B cell (primary cell): ENCODE data around the gene EPHB1. TPM values are rescaled to one million over a fixed set of nuclear protein-coding genes. Genes with fewer than 3 reads are reported as not detected.

Experiments
- ATAC-seq: fragments of 200-7000 bp; cut with Tn5 transposase; one replicate; pipeline ENCODE4 v1.10.0; 2021; ENCODE audit warnings: low read depth, mild to moderate bottlenecking, moderate number of reproducible peaks, moderate library complexity
- CTCF ChIA-PET: fragments of 350-600 bp; sonication (Branson Sonifier 250); formaldehyde crosslinking; loops from one replicate; lab custom pipeline; 2021; ENCODE audit warnings: antibody characterized with exemption, inconsistent platforms; lab: Charles Lee
- POLR2A ChIA-PET: fragments of 350-600 bp; sonication (Branson Sonifier 250); formaldehyde crosslinking; loops from one replicate; lab custom pipeline; 2021; ENCODE audit warnings: antibody characterized with exemption; lab: Charles Lee
- DNase-seq: peaks from one replicate; pipeline ENCODE4 v3.0.0; 2013
- H2AFZ ChIP-seq: 2 replicates; pipeline ENCODE4 v1.6.1; 2012; ENCODE audit warnings: mild to moderate bottlenecking, low read depth, low read length; ENCODE audit not compliant: insufficient read depth, poor library complexity, severe bottlenecking
- H3K27ac ChIP-seq, 2 donors: 1 replicate in 1 of 2; 2 replicates in 1 of 2; pipeline ENCODE4 v1.5.1; 2012 to 2013; ENCODE audit warnings: low read length in 2 of 2, mild to moderate bottlenecking in 2 of 2, moderate library complexity in 1 of 2
- H3K27me3 ChIP-seq, 4 experiments: fragments of 200-600 bp in 1 of 4; sonication (generic) in 1 of 4; replicated peaks in 1 of 4; 1 replicate in 2 of 4; 2 replicates in 2 of 4; pipeline versions ENCODE4 v1.6.1 to v1.7.0; 2013 to 2016; ENCODE audit warnings: low read length in 3 of 4, mild to moderate bottlenecking in 2 of 4, mixed read lengths in 1 of 4, moderate library complexity in 1 of 4; ENCODE audit not compliant: insufficient read depth in 4 of 4, control insufficient read depth in 3 of 4; ENCODE audit errors: control extremely low read depth in 1 of 4
- H3K36me3 ChIP-seq, 2 experiments: replicated peaks in 1 of 2; 1 replicate in 1 of 2; 2 replicates in 1 of 2; pipeline versions ENCODE4 v1.6.1 to v1.7.1; 2013; ENCODE audit warnings: low read length in 1 of 2; ENCODE audit not compliant: insufficient read depth in 2 of 2, control insufficient read depth in 1 of 2; ENCODE audit errors: control extremely low read depth in 1 of 2, extremely low read depth in 1 of 2
- H3K4me1 ChIP-seq, 2 donors: fragments of 200-600 bp in 1 of 2; sonication (generic) in 1 of 2; 1 replicate in 1 of 2; 2 replicates in 1 of 2; pipeline versions ENCODE4 v1.5.1 to v1.6.1; 2013 to 2017; ENCODE audit warnings: low read length in 2 of 2; ENCODE audit not compliant: control insufficient read depth in 2 of 2, insufficient read depth in 2 of 2
- H3K4me2 ChIP-seq: replicated peaks from 2 replicates; pipeline ENCODE3; 2012; ENCODE audit warnings: mild to moderate bottlenecking, low read depth, low read length; ENCODE audit not compliant: poor library complexity, severe bottlenecking
- H3K4me3 ChIP-seq, 5 experiments: fragments of 200-600 bp in 1 of 5; sonication (generic) in 1 of 5; 1 replicate in 3 of 5; 2 replicates in 2 of 5; pipeline versions ENCODE4 v1.5.1 to v1.7.0; 2011 to 2016; ENCODE audit warnings: low read length in 4 of 5, mild to moderate bottlenecking in 4 of 5, low read depth in 2 of 5, control low read depth in 1 of 5, moderate library complexity in 1 of 5; ENCODE audit not compliant: insufficient read depth in 1 of 5; ENCODE audit errors: control extremely low read depth in 1 of 5, extremely low read depth in 1 of 5
- H3K79me2 ChIP-seq: fragments of 200-600 bp; sonication (generic); one replicate; pipeline ENCODE4 v1.6.0; 2016; ENCODE audit warnings: low read length; ENCODE audit not compliant: control insufficient read depth, insufficient read depth
- H3K9ac ChIP-seq: fragments of 200-600 bp; sonication (generic); 2 replicates; pipeline ENCODE4 v1.6.1; 2017; ENCODE audit warnings: mild to moderate bottlenecking, low read length, moderate library complexity
- H3K9me3 ChIP-seq, 3 donors: one replicate each; pipeline versions ENCODE4 v1.6.1 to v1.7.1; 2013; ENCODE audit warnings: low read length in 2 of 3; ENCODE audit not compliant: control insufficient read depth in 2 of 3, insufficient read depth in 1 of 3; ENCODE audit errors: control extremely low read depth in 1 of 3
- H4K20me1 ChIP-seq: 2 replicates; pipeline ENCODE4 v1.6.0; 2012; ENCODE audit warnings: mild to moderate bottlenecking, low read length; ENCODE audit not compliant: insufficient read depth, control insufficient read depth, poor library complexity, severe bottlenecking
- H3K27ac Mint-ChIP-seq: one replicate; pipeline ENCODE4 v1.8.0; 2021; ENCODE audit warnings: mixed read lengths
- H3K27me3 Mint-ChIP-seq: one replicate; pipeline ENCODE4 v1.8.0; 2021; ENCODE audit warnings: mixed read lengths
- H3K4me1 Mint-ChIP-seq: one replicate; pipeline ENCODE4 v1.8.0; 2021; ENCODE audit warnings: mixed read lengths
- H3K4me3 Mint-ChIP-seq: one replicate; pipeline ENCODE4 v1.8.0; 2021; ENCODE audit warnings: mixed read lengths
- H3K9me3 Mint-ChIP-seq: one replicate; pipeline ENCODE4 v1.8.0; 2022; ENCODE audit warnings: mixed read lengths; ENCODE audit not compliant: insufficient read depth
- EZH2 ChIP-seq: IDR thresholded peaks from 2 replicates; pipeline ENCODE4 v1.6.1; 2012; ENCODE audit warnings: borderline replicate concordance, low read depth, mild to moderate bottlenecking, moderate library complexity, low read length; ENCODE audit not compliant: insufficient read depth, poor library complexity, severe bottlenecking
- WGBS: methylation state at CpG from one replicate; pipeline ENCODE4 v1.1.5; 2013; ENCODE audit warnings: missing lambda C conversion rate; ENCODE audit not compliant: insufficient coverage; 5-methylcytosine and 5-hydroxymethylcytosine counted together
- intact Hi-C: fragments of 100-400 bp; cut with micrococcal nuclease; formaldehyde crosslinking; loops from one replicate; pipeline ENCODE4 v1.10.0; 2022
- polyA plus RNA-seq: library from polyadenylated mRNA; depleted of rRNA; stranded (reverse); fragments of >200 nt; gene quantifications from 2 replicates; pipeline ENCODE4 v1.2.3, GENCODE V29; 2012
- total RNA-seq, 2 donors: library from RNA; stranded (reverse); fragments of 120-200 nt in 1 of 2; gene quantifications; 1 replicate in 1 of 2; 2 replicates in 1 of 2; pipeline versions ENCODE4 v1.2.3 to v1.2.4, GENCODE V29; 2013 to 2022
- TF ChIP-seq, protein P1 (sequence below): fragments of 200-600 bp; IDR thresholded peaks from one replicate; pipeline ENCODE4 v1.8.0; 2022; ENCODE audit warnings: antibody characterized with exemption, mild to moderate bottlenecking

EPHB1 gene
- total and polyA plus RNA-seq, 2 donors (not counting 1 experiment from before 2014, with no cell fraction given), result 0.01 TPM; not detected in 1

- Histone ChIP-seq H4K20me1 (no peaks in the 10 kb centered on the region), H3K9me3 (no peaks in the 10 kb centered on the region), H3K79me2 (no peaks in the 10 kb centered on the region), H3K9ac (no peak overlapping the region), H3K4me2 (no peak overlapping the region), H3K27ac (no peak overlapping the region), H3K27me3 (no peaks in the 10 kb centered on the region), H2AFZ (no peak overlapping the region), H3K4me1 (no peaks in the 10 kb centered on the region), H3K36me3 (no peaks in the 10 kb centered on the region), H3K4me3 (no peak overlapping the region)
- TF ChIP-seq, protein P1, sequence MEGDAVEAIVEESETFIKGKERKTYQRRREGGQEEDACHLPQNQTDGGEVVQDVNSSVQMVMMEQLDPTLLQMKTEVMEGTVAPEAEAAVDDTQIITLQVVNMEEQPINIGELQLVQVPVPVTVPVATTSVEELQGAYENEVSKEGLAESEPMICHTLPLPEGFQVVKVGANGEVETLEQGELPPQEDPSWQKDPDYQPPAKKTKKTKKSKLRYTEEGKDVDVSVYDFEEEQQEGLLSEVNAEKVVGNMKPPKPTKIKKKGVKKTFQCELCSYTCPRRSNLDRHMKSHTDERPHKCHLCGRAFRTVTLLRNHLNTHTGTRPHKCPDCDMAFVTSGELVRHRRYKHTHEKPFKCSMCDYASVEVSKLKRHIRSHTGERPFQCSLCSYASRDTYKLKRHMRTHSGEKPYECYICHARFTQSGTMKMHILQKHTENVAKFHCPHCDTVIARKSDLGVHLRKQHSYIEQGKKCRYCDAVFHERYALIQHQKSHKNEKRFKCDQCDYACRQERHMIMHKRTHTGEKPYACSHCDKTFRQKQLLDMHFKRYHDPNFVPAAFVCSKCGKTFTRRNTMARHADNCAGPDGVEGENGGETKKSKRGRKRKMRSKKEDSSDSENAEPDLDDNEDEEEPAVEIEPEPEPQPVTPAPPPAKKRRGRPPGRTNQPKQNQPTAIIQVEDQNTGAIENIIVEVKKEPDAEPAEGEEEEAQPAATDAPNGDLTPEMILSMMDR, result no peak
- TF ChIP-seq EZH2, result no peak
- ChIA-PET POLR2A (no interaction called here), CTCF (no interaction called here)
- DNase-seq (no peak), ATAC-seq (no peak)
- H3K9me3 Mint-ChIP-seq, result no peaks in the 10 kb centered on the region
- no peaks in the 10 kb centered on the region for H3K27me3 Mint-ChIP-seq
- intact Hi-C loops, result no loop called here
- H3K27ac Mint-ChIP-seq, result no peak overlapping the region
- no peaks in the 10 kb centered on the region for H3K4me1 Mint-ChIP-seq
- no peak overlapping the region for H3K4me3 Mint-ChIP-seq
- WGBS, result 100% methylated on average over 1 of the region's 2 CpGs
Observed at GRCh38 chr3:134910026-134910425, 115.0 kb downstream of the EPHB1 start.

- intact Hi-C loops, result no loop called here
- no peak for TF ChIP-seq EZH2
- TF ChIP-seq, protein P1, result no peak
- H3K27ac ChIP-seq, result no peak overlapping the region
- H3K9me3 ChIP-seq, result peaks cover 0 to 2% (median 0%) of the 10 kb centered on the region in 3 donors
- H3K9ac ChIP-seq, result no peak overlapping the region
- no peaks in the 10 kb centered on the region for H3K27me3 ChIP-seq
- H3K36me3 ChIP-seq, result no peaks in the 10 kb centered on the region
- ATAC-seq (no peak), DNase-seq (no peak)
- H3K4me3 Mint-ChIP-seq, result no peak overlapping the region
- H3K27ac Mint-ChIP-seq, result no peak overlapping the region
- H3K4me2 ChIP-seq, result no peak overlapping the region
- WGBS, result 92% methylated on average over 11 of the region's 11 CpGs
- no peaks in the 10 kb centered on the region for H3K79me2 ChIP-seq
- ChIA-PET POLR2A (no interaction called here), CTCF (no interaction called here)
- H3K4me1 ChIP-seq, result no peaks in the 10 kb centered on the region
- no peaks in the 10 kb centered on the region for H3K27me3 Mint-ChIP-seq
- H3K9me3 Mint-ChIP-seq, result no peaks in the 10 kb centered on the region
- no peak overlapping the region for H3K4me3 ChIP-seq
- H3K4me1 Mint-ChIP-seq, result no peaks in the 10 kb centered on the region
- H4K20me1 ChIP-seq, result no peaks in the 10 kb centered on the region
- H2AFZ ChIP-seq, result no peak overlapping the region
Observed at GRCh38 chr3:134911586-134912548, 116.8 kb downstream of the EPHB1 start.
